Head of caudate nucleus (tissue), 42 donors: ENCODE measurements around the gene MKX.

Experiments
- DNase-seq, 42 donors: peaks; one replicate each; pipeline versions ENCODE4 v3.0.0 to v3.0.0-alpha.2; 2020 to 2021; ENCODE audit warnings: mixed read lengths in 7 of 42
- intact Hi-C: fragments of 100-400 bp; cut with DNase I; formaldehyde crosslinking; loops from one replicate; pipeline ENCODE4 v1.15.0; 2022

MKX gene

DNA sequence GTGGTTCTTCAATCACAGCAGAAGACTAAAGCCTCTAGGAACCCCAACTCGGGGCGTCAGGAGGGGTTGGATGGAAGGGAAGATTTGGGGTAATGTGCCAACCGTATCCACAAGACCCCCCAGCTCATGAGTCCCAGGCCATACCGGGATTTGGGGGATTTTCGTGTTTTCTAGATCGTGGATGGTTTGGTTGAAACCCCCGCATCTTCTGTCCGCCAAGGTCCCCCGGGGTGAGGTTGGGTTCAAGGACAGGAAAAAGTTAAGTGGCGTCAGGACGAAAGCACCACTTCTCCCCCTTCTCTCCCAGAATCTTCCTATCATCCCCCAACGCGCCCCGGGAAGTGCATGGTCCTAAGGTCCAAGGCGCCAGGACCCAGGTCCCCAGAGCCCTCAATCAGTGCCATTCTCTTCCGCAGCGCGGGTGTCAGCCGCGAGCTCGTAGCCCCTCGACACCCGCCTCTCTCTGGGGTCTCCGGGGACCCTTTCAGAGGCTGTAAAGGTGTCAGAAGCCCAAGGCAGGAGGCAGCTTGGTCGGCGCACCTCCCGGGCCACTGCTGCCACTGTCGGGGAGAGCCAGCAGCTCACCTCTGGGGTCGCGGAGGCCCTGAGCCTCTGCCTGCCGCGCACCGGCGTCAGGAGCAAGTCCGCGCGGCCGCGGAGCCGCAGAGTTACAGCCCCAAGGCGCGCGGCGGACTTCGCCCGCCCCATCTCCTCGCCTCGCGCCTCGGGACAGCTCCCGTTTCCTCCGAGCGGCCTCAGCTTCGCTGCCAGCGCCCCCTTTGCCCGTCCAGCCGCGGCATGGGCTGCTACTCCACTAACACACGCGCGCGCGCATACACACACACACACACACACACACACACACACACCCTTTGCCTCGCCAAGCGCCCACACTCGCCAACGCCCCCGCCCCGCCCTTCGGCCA, 1.5 kb downstream of the MKX start:
- intact Hi-C loops, result loop anchor here (10.0 kb wide), 1 partner anchor 441 kb away; no protein-coding TSS in a partner anchor
- DNase-seq, result no peak

DNA sequence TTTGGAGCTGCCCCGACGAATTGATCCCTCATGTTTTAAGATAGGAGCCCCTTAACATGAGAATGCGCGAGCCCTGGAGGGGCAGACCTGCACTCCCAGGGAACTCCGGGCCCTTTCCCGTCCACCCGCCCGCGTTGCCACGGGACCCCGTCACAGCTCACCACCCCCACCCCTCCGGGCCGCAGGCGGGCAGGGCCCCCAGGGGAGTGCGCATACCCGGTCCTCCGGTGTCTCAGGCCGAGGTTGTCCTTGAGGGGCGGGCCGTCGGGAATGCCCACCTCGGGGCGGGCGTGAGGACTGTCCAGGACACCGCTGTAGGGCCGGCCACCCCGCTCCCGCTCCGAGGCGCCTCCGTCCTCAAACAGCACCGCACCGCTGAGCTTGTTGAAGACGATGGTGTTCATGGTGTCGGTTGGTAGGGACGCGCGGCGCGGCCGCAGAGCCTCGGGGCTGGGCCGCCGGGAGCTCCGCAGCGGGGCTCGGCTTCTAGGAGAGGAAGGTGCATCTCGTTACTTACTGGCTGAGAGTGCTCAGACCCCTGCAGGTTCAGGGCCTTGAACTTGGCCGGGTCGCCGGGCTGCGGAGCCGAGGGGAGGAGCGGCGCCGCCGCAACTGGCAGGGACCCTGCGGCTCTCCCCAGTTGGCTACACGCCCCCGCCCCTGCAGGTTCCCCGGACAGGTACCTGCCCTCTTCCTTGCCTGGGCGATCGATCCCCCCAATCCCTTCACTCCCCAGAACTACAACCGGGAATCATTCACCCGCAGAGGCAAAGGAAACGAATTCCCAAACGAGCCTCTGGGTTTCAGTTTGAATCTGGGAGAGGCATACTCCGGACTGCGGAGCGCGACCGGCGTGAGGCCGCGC, 2.4 kb downstream of the MKX start:
- intact Hi-C loops, result loop anchor here (10.0 kb wide), 1 partner anchor 442 kb away; no protein-coding TSS in a partner anchor

GRCh38 chr10:27742195-27743011, 3.2 kb downstream of the MKX start:
- intact Hi-C loops, result loop anchor here (10.0 kb wide), 1 partner anchor 442 kb away; no protein-coding TSS in a partner anchor
- DNase-seq, result peak; percentile 18 to 84 (median 68)

More for the DNA sequence above, 2.4 kb downstream of the MKX start:
- peak in 4 of 42 donors; percentile 8 to 29 (median 14) for DNase-seq

GRCh38 chr10:27741173-27742091, 4.2 kb downstream of the MKX start:
- no peak for DNase-seq
- intact Hi-C loops, result loop anchor here (10.0 kb wide), 1 partner anchor 443 kb away; no protein-coding TSS in a partner anchor

DNA sequence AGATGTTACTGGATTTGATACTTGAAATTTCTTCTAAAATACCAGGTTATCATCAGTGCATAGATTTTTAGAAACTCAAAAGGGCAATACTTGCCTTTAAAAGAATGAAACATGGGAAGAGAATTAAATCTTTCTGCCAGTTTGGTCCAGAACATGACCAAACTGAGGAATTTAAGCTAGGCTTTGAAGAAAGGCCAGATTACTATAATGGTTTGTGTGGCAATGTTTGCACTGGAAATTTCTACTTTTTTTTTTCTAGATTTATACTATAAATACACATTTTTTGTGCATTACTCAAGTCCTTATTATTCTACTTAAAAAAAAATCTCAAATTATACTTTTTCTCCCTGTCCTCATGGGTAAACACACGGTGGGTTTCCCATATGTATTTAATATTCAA, 9.2 kb downstream of the MKX start:
- no peak for DNase-seq
- intact Hi-C loops, result no loop called here

GRCh38 chr10:27730041-27730440, 15.6 kb downstream of the MKX start:
- intact Hi-C loops, result no loop called here
- DNase-seq, result no peak

- DNase-seq, result no peak
- intact Hi-C loops, result no loop called here
Measured at GRCh38 chr10:27728338-27728737, 17.3 kb downstream of the MKX start.

DNA sequence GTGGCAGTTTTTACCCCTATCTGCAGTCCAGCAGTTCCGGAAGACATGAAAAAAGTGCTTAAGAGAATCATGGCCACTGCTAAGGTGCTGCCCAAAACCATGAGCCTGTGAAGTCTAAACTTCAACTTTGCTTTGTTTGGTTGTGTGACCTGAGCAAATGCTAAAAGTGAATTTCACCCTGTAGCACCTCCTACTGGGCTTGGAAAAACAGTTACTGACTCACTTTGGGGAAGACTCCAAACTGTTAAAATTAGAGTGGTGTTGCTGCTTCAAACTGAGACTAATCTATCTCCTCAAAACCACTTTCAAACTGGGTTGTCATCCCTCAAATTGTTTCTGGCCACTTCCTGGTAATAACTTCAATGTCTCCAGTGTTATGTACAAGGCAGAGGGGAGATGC, 21.3 kb downstream of the MKX start:
- no peak for DNase-seq
- intact Hi-C loops, result no loop called here

- intact Hi-C loops, result no loop called here
- no peak for DNase-seq
Measured at GRCh38 chr10:27723436-27723835, 22.2 kb downstream of the MKX start.

DNA sequence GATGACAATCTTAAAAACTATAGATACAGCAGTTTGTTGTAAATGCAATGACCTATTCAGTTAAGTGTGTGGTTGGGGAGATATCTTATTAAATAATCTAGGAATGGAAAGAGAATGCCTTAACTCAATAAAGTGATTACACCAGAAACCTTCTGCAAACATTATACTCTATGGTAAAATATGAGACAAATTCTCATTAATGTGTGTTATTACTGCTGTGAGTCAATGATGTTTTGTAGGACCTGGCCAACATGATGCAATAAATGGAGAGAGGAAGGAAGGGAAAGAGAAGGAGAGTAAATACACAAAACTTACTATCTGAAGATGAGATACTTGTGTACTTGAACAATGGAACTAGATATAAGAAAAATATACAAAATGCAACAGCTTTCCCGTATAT, 25.1 kb downstream of the MKX start:
- intact Hi-C loops, result no loop called here
- DNase-seq, result no peak

GRCh38 chr10:27719052-27719451, 26.6 kb downstream of the MKX start:
- DNase-seq, result no peak

DNA sequence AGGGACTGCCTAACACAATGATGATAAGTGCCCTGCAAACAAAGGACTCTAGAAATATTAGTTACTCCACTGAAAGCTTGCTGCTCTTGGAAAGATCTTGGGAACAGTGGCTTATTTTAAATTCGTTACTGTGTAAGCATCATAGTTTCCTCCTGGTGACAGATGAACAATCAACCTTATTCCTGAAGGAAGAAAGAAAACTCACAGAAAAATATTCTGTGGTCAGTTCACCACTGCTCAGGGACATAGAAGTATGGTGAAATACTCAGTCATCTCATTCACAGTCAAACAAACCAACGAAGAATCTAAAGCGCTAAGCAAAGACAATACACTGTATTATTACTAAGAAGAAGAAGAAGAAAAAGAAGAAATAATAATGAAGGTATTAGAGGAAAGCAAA, 27.8 kb downstream of the MKX start:
- intact Hi-C loops, result no loop called here
- no peak for DNase-seq

More at GRCh38 chr10:27719052-27719451, 26.6 kb downstream of the MKX start:
- intact Hi-C loops, result no loop called here

DNA sequence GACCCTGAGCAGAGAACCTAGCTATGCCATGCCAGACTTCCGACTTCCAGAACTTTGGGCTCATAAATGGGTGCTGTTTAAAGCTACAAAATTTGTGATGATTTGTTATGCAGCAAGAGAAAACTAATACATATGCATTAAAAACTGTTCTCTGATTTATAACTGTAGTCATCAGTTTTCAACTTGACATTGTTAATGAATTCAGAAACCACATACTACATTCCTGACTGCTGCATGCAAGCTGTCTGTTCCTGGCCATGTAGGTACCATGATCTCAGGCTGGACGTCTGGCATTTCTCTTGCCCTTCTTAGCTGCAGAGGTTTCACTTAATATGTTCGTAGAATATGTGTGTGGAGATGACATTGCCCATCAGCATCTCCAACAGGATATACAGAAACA, 28.4 kb downstream of the MKX start:
- DNase-seq, result no peak
- intact Hi-C loops, result no loop called here

DNA sequence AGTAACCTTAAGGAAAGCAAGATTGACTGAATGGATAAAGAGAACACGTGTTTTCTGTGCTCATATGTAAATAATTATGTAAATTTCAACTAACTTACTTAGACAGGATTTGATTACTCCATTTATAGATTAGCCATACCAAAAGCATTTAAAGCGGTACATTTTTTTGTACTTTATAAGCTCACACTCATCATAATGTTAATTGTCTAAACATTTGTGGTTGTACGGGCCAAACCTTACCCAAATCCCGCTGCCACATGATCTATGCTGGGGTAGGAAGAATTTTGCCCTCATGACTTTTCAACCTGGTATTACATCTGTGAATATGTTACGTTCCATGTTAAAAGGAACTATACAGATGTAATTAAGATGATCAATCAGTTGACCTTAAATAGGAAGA, 29.1 kb downstream of the MKX start:
- intact Hi-C loops, result no loop called here
- no peak for DNase-seq

GRCh38 chr10:27715505-27715904, 30.1 kb downstream of the MKX start:
- intact Hi-C loops, result no loop called here
- DNase-seq, result no peak

- DNase-seq, result no peak
- intact Hi-C loops, result no loop called here
Measured at GRCh38 chr10:27714349-27714748, 31.3 kb downstream of the MKX start.

GRCh38 chr10:27713941-27714340, 31.7 kb downstream of the MKX start:
- intact Hi-C loops, result no loop called here
- DNase-seq, result no peak

DNA sequence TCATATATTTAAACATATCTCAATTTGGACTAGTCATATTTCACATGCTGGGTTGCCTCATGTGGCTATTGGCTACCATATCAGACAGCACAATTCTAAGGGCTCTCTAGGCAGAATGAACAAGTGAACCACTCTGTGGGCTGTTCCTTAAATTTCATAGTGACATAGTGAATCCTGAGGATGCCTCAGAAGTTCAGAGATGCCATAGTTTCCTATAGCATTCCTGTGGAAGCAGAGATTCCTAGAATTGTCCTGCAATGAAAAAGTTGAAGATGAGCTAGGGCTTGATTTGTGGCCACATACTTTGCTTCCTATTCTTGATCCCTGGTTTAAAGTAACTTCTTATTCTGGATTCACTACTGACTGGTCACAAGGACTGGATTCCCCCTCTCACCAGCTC, 35.6 kb downstream of the MKX start:
- intact Hi-C loops, result no loop called here
- no peak for DNase-seq
